Lung (tissue), 12 donors: ENCODE results near the gene MARK4. TPM values are rescaled to one million over a fixed set of nuclear protein-coding genes. Genes with fewer than 3 reads are reported as not detected.
A peak's percentile ranks its signal among the peaks of the same experiment; 100 is the strongest.

Experiments used
- ATAC-seq: fragments of 200-7000 bp; cut with Tn5 transposase; one replicate; pipeline ENCODE4 v1.9.1; 2020; ENCODE audit warnings: moderate number of reproducible peaks; ENCODE audit not compliant: insufficient read depth, low FRiP score
- DNase-seq, 3 donors: peaks; one replicate each; pipeline ENCODE4 v3.0.0-alpha.2; 2013 to 2017
- H3K27ac ChIP-seq, 2 donors: one replicate each; pipeline ENCODE4 v1.5.1; 2013; ENCODE audit warnings: mild to moderate bottlenecking in 2 of 2, moderate library complexity in 2 of 2, control low read depth in 1 of 2, inconsistent platforms in 1 of 2, low read depth in 1 of 2, low read length in 1 of 2
- H3K27me3 ChIP-seq, 3 donors: one replicate each; pipeline ENCODE4 v1.5.1; 2013; ENCODE audit warnings: low read length in 2 of 3; ENCODE audit not compliant: control insufficient read depth in 3 of 3, insufficient read depth in 3 of 3
- H3K36me3 ChIP-seq, 4 donors: one replicate each; pipeline ENCODE4 v1.5.1; 2013; ENCODE audit warnings: low read length in 4 of 4, mild to moderate bottlenecking in 1 of 4, moderate library complexity in 1 of 4; ENCODE audit not compliant: control insufficient read depth in 4 of 4, insufficient read depth in 4 of 4
- H3K4me1 ChIP-seq, 5 donors: one replicate each; pipeline ENCODE4 v1.5.1; 2013; ENCODE audit warnings: low read length in 5 of 5, mild to moderate bottlenecking in 2 of 5, moderate library complexity in 1 of 5; ENCODE audit not compliant: control insufficient read depth in 5 of 5, insufficient read depth in 5 of 5
- H3K4me3 ChIP-seq: one replicate; pipeline ENCODE4 v1.5.1; 2013; ENCODE audit warnings: mild to moderate bottlenecking, control low read depth, moderate library complexity
- H3K9ac ChIP-seq, 2 donors: one replicate each; pipeline ENCODE4 v1.5.1; 2013; ENCODE audit warnings: low read length in 2 of 2, control low read depth in 1 of 2; ENCODE audit not compliant: insufficient read depth in 1 of 2
- H3K9me3 ChIP-seq, 4 donors: one replicate each; pipeline ENCODE4 v1.5.1; 2013; ENCODE audit warnings: low read length in 3 of 4, mild to moderate bottlenecking in 1 of 4, moderate library complexity in 1 of 4; ENCODE audit not compliant: control insufficient read depth in 4 of 4, insufficient read depth in 3 of 4
- WGBS, 2 donors: extraction: QIAGEN DNeasy Blood & Tissue Kit; methylation state at CpG; one replicate each; pipeline ENCODE4 v1.1.7; 2013; 5-methylcytosine and 5-hydroxymethylcytosine counted together
- polyA plus RNA-seq, 2 donors: library from polyadenylated mRNA; stranded (reverse); fragments of 200-250 nt; gene quantifications; one replicate each; pipeline ENCODE4 v1.2.1, GENCODE V29; 2013
- total RNA-seq, 2 donors: library from RNA; depleted of rRNA in 1 of 2; stranded (reverse); fragments of >200 nt in 1 of 2; gene quantifications; one replicate each; pipeline ENCODE4 v1.2.1, GENCODE V29; 2014 to 2021
- TF ChIP-seq, protein P1 (sequence below): IDR thresholded peaks from 2 replicates; pipeline ENCODE4 v1.5.1; 2012; ENCODE audit warnings: mild to moderate bottlenecking; ENCODE audit errors: control extremely low read depth, extremely low read depth
- donor health status: control.
- donor health status: control.
- donor health status: Bipolar disorder and iron deficiency.
- donor health status: healthy.
- donor health status: DM: yes; HTN: yes; CAD: no.

Gene MARK4
- total and polyA plus RNA-seq, 4 donors: 12.6 to 47.0 (median 20.6) TPM

DNA sequence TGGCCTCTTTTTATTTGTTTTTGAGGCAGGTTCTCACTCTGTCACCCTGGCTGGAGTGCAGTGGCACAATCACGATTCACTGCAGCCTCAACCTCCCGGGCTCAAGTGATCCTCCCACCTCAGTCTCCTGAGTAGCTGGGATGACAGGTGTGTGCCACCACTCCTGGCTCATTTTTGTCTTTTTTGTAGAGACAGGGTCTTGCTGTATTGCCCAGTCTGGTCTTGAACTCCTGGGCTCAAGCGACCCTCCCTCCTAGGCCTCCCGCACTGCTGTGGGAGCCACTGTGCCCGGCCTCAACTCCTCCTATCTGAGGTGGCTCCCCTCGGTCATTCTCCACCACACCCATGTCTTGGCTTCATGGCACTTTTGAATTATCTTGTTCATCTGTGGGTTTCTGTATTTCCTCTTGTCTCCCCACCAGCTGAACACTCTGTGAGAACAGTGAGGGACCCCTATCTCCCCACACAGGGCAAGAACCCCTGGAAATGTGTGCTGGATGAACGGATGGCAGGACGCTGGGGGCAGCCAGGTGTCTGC is 63.7 kb downstream of the MARK4 start:
- H3K9me3 ChIP-seq: no peaks in the 10 kb centered on the region
- no peak overlapping the region for H3K4me3 ChIP-seq
- DNase-seq: no peak
- ATAC-seq: no peak
- no peak overlapping the region for H3K9ac ChIP-seq
- no peaks in the 10 kb centered on the region for H3K36me3 ChIP-seq
- no peak overlapping the region for H3K27ac ChIP-seq
- H3K27me3 ChIP-seq: peaks cover 0 to 3% (median 0%) of the 10 kb centered on the region in 3 donors
- WGBS, 2 donors: 76 to 79% methylated on average over 8 of the region's 8 CpGs
- H3K4me1 ChIP-seq: no peaks in the 10 kb centered on the region
- TF ChIP-seq, protein P1, sequence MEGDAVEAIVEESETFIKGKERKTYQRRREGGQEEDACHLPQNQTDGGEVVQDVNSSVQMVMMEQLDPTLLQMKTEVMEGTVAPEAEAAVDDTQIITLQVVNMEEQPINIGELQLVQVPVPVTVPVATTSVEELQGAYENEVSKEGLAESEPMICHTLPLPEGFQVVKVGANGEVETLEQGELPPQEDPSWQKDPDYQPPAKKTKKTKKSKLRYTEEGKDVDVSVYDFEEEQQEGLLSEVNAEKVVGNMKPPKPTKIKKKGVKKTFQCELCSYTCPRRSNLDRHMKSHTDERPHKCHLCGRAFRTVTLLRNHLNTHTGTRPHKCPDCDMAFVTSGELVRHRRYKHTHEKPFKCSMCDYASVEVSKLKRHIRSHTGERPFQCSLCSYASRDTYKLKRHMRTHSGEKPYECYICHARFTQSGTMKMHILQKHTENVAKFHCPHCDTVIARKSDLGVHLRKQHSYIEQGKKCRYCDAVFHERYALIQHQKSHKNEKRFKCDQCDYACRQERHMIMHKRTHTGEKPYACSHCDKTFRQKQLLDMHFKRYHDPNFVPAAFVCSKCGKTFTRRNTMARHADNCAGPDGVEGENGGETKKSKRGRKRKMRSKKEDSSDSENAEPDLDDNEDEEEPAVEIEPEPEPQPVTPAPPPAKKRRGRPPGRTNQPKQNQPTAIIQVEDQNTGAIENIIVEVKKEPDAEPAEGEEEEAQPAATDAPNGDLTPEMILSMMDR: no peak

GRCh38 chr19:45315304-45315703 is 64.2 kb downstream of the MARK4 start:
- no peaks in the 10 kb centered on the region for H3K36me3 ChIP-seq
- no peak overlapping the region for H3K27ac ChIP-seq
- H3K4me3 ChIP-seq: no peak overlapping the region
- 62 to 71% methylated on average over 21 of the region's 21 CpGs for WGBS, 2 donors
- ATAC-seq (no peak), DNase-seq (no peak)
- H3K27me3 ChIP-seq: peaks cover 0 to 3% (median 0%) of the 10 kb centered on the region in 3 donors
- H3K9me3 ChIP-seq: no peaks in the 10 kb centered on the region
- no peak overlapping the region for H3K9ac ChIP-seq
- H3K4me1 ChIP-seq: no peaks in the 10 kb centered on the region
- TF ChIP-seq, protein P1: no peak

DNA sequence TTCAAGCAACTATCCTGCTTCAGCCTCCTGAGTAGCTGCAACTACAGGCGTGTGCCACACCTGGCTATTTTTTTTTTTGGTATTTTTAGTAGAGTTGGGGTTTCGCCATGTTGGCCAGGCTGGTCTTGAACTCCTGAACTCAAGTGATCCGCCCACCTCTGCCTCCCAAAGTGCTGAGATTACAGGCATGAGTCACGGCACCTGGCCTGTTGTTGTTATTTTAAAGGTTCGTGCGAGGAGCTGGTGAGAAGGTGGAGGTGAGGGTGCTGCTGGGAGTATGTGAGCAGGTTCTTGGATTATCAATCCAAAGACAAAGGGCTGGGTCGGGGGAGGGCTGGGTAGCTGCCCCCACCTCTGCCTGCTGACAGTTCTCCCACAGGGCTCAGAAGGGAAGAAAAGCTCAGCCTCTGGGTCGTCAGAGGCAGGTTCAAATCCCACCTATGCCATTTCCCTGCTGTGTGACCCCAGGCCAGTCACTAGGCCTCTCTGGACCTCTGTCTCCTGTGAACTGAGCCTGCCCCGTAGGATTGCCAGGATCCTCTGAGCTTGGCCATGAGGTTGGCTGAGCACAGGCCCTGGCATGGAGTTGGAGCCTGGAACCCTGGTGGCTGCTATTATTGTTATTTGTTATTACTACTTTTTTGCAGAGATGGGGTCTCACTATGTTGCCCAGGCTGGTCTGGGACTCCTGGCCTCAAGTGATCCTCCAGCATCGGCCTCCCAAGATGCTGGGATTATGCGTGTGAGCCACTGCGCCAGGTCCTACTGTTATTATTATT is 70.1 kb downstream of the MARK4 start:
- Histone ChIP-seq H3K36me3 (no peaks in the 10 kb centered on the region), H3K27me3 (peaks cover 0 to 8% (median 0%) of the 10 kb centered on the region in 3 donors), H3K4me3 (no peak overlapping the region), H3K9ac (no peak overlapping the region), H3K27ac (peak overlapping the region in 1 of 2 donors; percentile 95), H3K9me3 (no peaks in the 10 kb centered on the region), H3K4me1 (peaks cover 0 to 9% (median 0%) of the 10 kb centered on the region in 5 donors)
- TF ChIP-seq, protein P1: no peak
- 87 to 90% methylated on average over 12 of the region's 12 CpGs for WGBS, 2 donors
- no peak for ATAC-seq
- no peak for DNase-seq
